Cardiac fibroblast (primary cell): Measurements from ENCODE around the gene USP49.

Source experiments
- DNase-seq, 2 donors: peaks; one replicate each; pipeline versions ENCODE4 v3.0.0 to v3.0.0-alpha.2; 2010; ENCODE audit warnings: low read depth in 2 of 2
- H3K4me3 ChIP-seq, 2 donors: replicated peaks in 1 of 2; 1 replicate in 1 of 2; 2 replicates in 1 of 2; pipeline ENCODE4 v1.5.1; 2011; ENCODE audit warnings: low read depth in 2 of 2, low read length in 2 of 2, mild to moderate bottlenecking in 2 of 2, moderate library complexity in 1 of 2
- TF ChIP-seq, protein P1 (sequence below): IDR thresholded peaks from one replicate; pipeline ENCODE4 v1.5.1; 2011; ENCODE audit warnings: low read depth, mild to moderate bottlenecking, low read length, inconsistent platforms

Gene USP49

DNA sequence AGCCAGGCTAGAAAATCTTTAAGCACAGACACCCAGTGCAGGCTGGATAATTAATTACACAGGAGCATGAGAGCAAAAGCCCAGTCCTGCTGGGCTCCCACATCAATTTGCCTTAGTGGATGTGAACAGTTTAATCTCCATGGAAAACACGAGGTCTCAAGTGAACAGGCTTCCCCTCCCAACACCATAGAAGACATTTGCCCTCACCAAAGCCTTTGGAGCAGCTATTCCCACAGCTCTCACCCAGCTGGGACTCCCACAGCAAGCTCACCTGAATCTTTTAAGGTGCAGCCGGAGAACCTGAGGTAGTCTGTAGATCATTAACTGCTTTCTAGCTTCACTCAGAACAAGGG lies 95.6 kb downstream of the USP49 start:
- TF ChIP-seq, protein P1, sequence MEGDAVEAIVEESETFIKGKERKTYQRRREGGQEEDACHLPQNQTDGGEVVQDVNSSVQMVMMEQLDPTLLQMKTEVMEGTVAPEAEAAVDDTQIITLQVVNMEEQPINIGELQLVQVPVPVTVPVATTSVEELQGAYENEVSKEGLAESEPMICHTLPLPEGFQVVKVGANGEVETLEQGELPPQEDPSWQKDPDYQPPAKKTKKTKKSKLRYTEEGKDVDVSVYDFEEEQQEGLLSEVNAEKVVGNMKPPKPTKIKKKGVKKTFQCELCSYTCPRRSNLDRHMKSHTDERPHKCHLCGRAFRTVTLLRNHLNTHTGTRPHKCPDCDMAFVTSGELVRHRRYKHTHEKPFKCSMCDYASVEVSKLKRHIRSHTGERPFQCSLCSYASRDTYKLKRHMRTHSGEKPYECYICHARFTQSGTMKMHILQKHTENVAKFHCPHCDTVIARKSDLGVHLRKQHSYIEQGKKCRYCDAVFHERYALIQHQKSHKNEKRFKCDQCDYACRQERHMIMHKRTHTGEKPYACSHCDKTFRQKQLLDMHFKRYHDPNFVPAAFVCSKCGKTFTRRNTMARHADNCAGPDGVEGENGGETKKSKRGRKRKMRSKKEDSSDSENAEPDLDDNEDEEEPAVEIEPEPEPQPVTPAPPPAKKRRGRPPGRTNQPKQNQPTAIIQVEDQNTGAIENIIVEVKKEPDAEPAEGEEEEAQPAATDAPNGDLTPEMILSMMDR = no peak
- H3K4me3 ChIP-seq = no peak overlapping the region
- DNase-seq = no peak

DNA sequence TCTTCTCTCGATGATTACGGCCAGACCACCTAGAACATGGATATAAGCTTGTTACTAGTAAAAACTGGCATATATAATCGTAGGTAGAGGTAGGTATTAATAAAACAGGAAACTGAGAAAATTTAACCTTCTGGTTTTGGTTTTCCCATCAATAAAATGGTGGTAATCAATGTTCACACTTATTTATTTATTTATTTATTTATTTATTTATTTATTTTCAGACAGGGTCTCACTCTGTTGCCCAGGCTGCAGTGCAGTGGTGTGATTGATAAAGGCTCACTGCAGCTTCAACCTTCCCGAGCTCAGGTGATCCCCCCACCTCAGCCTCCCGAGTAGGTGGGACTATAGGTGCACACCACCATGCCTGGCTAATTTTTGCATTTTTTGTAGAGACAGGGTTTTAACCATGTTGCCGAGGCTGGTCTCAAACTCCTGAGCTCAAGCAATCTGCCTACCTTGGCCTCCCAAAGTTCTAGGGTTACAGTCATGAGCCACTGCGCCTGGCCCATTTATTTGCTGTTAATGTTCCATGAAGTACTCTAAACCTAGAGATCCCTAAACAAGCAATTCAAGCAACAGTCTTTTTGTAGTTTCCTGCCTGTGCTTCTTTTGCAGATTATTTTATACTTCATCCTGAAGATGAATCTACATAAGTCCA lies 96.1 kb downstream of the USP49 start:
- TF ChIP-seq, protein P1 = no peak
- DNase-seq = no peak
- H3K4me3 ChIP-seq = no peak overlapping the region

DNA sequence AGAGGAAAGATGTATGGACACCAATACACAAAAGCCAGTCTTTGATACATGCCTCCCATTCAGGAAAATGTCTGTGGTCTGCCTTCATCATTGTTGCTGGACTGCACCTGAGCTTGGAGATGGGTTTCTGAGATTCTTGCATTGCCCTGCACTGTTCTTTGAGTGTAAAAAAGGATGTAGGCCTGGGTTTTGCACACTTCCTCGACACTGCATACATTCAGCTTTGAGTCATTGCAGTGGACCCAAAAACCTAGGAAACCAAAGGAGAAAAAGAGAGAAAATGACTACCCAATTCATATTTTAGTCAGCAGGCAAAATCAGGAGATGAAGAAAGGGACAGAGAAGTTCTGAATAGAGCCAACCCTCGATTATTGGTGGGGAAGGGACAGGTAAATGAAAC lies 98.7 kb downstream of the USP49 start:
- no peak for DNase-seq
- H3K4me3 ChIP-seq = no peak overlapping the region
- TF ChIP-seq, protein P1 = no peak

DNA sequence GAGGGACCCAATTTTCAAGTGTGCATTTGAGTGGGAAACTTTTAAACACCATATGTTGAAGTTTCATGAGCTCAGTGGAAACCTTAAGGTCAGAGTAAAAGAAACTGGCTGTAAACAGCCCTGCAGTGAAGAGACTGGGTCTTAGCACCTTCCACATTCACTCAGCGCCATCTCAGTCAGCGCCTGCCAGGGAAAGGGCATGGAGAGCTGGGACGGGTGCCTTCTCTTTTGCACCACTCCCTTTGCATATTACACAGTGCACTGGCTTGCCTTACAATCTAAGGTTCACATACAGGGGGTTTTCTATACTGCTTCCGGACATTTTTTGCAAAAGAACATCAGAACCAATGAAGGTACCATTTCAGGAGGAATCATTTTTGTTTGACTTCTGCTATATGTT lies 103.2 kb downstream of the USP49 start:
- TF ChIP-seq, protein P1 = no peak
- H3K4me3 ChIP-seq = no peak overlapping the region
- DNase-seq = no peak

DNA sequence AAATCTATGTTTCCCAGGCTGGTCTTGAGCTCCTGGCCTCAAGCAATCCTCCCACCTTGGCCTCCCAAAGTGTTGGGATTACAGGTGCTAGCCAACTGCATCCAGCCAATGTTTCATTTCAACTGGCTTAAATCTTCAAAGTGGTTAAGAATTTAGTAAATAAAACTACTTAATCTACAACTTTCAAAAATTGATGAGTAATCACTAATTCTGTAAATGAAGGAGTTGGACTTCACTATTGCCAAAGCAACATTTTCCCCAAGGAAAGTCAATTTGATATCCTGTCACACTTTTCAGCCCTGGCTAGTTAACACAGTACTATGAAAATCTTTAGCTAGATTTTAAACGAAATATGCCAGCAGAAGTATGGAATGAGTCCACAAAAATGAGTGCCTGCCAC lies 103.9 kb downstream of the USP49 start:
- no peak overlapping the region for H3K4me3 ChIP-seq
- TF ChIP-seq, protein P1 = no peak
- no peak for DNase-seq

DNA sequence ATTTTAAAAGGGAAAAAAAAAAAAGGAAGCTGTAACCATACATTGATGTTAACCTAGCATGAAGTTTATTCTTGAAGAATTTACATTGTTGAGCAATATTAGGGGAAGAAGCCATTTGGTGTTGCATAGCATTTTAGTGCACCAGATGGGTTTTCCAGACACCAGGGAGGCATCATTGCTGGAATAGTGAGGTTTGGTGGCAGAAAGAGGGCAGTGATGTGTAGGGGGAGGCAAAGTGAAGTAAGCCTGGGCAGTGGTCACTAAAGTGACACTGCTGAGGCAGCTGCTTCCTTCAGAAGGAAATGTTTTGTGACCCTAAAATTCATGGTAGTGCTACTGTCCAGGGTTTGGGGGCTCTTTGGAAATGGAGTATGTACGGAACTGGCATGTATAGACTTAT lies 105.1 kb downstream of the USP49 start:
- H3K4me3 ChIP-seq = no peak overlapping the region
- TF ChIP-seq, protein P1 = no peak
- DNase-seq = no peak

DNA sequence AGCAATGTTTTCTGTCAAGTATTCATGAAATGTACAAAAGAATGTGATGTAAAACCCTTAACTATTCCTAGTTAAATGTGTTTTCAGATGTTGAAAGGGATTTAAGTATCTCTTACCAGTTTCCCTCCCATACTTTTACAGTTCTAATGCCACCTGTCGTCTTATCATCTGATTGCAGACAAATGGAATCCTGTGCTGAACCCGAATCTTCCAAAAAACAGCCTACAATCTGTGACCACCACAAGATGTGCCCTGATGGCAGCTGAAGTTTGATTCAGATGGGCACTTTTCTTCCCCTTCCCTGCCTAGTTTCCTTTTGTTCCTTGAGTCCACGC lies 105.8 kb downstream of the USP49 start:
- H3K4me3 ChIP-seq = no peak overlapping the region
- no peak for DNase-seq
- TF ChIP-seq, protein P1 = no peak
